Liver (tissue), 9 donors: ENCODE results near the gene CNOT4. TPM values are rescaled to one million over a fixed set of nuclear protein-coding genes. Genes with fewer than 3 reads are reported as not detected.

Source experiments
- DNase-seq: peaks from one replicate; pipeline ENCODE4 v3.0.0-alpha.2; 2017; ENCODE audit warnings: low spot score
- H3K27ac ChIP-seq, 2 donors: one replicate each; pipeline ENCODE4 v1.7.0; 2013; ENCODE audit warnings: inconsistent platforms in 2 of 2, low read length in 2 of 2, control low read depth in 1 of 2, low read depth in 1 of 2, mild to moderate bottlenecking in 1 of 2
- H3K27me3 ChIP-seq, 4 donors: one replicate each; pipeline versions ENCODE4 v1.6.1 to v1.7.0; 2013; ENCODE audit warnings: low read length in 3 of 4, inconsistent platforms in 1 of 4, mild to moderate bottlenecking in 1 of 4, moderate library complexity in 1 of 4; ENCODE audit not compliant: control insufficient read depth in 4 of 4, insufficient read depth in 4 of 4
- H3K36me3 ChIP-seq, 4 donors: one replicate each; pipeline versions ENCODE4 v1.6.1 to v1.7.0; 2013; ENCODE audit warnings: low read length in 3 of 4, mild to moderate bottlenecking in 3 of 4, low read depth in 1 of 4, moderate library complexity in 1 of 4; ENCODE audit not compliant: control insufficient read depth in 4 of 4, insufficient read depth in 3 of 4
- H3K4me1 ChIP-seq, 4 donors: one replicate each; pipeline versions ENCODE4 v1.6.1 to v1.7.0; 2013; ENCODE audit warnings: low read length in 3 of 4, mild to moderate bottlenecking in 3 of 4, moderate library complexity in 1 of 4; ENCODE audit not compliant: control insufficient read depth in 4 of 4, insufficient read depth in 4 of 4
- H3K4me3 ChIP-seq, 3 donors: one replicate each; pipeline versions ENCODE4 v1.6.1 to v1.7.0; 2013; ENCODE audit warnings: low read length in 3 of 3, control low read depth in 1 of 3, low read depth in 1 of 3, mild to moderate bottlenecking in 1 of 3
- H3K9ac ChIP-seq, 2 donors: one replicate each; pipeline ENCODE4 v1.7.0; 2013; ENCODE audit warnings: low read length in 2 of 2, mild to moderate bottlenecking in 2 of 2, moderate library complexity in 2 of 2, control low read depth in 1 of 2, low read depth in 1 of 2
- H3K9me3 ChIP-seq, 4 donors: one replicate each; pipeline versions ENCODE4 v1.6.1 to v1.7.0; 2013; ENCODE audit warnings: low read length in 3 of 4; ENCODE audit not compliant: control insufficient read depth in 4 of 4
- ATF3 ChIP-seq: IDR thresholded peaks from 2 replicates; pipeline ENCODE4 v1.6.1; 2016; ENCODE audit warnings: antibody characterized with exemption
- CTCF ChIP-seq: fragments of 150-350 bp; IDR thresholded peaks from 2 replicates; pipeline ENCODE4 v1.5.1; 2017; ENCODE audit warnings: improper control_type of control experiment, low read depth, low read length; ENCODE audit not compliant: missing input control
- EGR1 ChIP-seq, 2 donors: IDR thresholded peaks; 2 replicates each; pipeline ENCODE4 v1.6.1; 2016 to 2018; ENCODE audit warnings: antibody characterized with exemption in 2 of 2, low read depth in 2 of 2
- FOXA1 ChIP-seq: IDR thresholded peaks from 2 replicates; pipeline ENCODE4 v1.6.1; 2016; ENCODE audit warnings: antibody characterized with exemption
- FOXA2 ChIP-seq: IDR thresholded peaks from 2 replicates; pipeline ENCODE4 v1.6.1; 2016; ENCODE audit warnings: antibody characterized with exemption
- GABPA ChIP-seq, 2 donors: IDR thresholded peaks in 1 of 2; conservative IDR thresholded peaks in 1 of 2; 2 replicates each; pipeline ENCODE4 v1.6.1; 2016; ENCODE audit warnings: antibody characterized with exemption in 2 of 2, mild to moderate bottlenecking in 1 of 2, moderate library complexity in 1 of 2
- HNF4A ChIP-seq, 2 donors: conservative IDR thresholded peaks; 2 replicates each; pipeline ENCODE4 v1.6.1; 2016; ENCODE audit warnings: antibody characterized with exemption in 2 of 2, mild to moderate bottlenecking in 2 of 2
- HNF4G ChIP-seq: IDR thresholded peaks from 2 replicates; pipeline ENCODE4 v1.6.1; 2016; ENCODE audit warnings: antibody characterized with exemption
- JUND ChIP-seq, 2 donors: IDR thresholded peaks; 2 replicates each; pipeline ENCODE4 v1.6.1; 2016; ENCODE audit warnings: antibody characterized with exemption in 2 of 2
- MAX ChIP-seq: IDR thresholded peaks from 2 replicates; pipeline ENCODE4 v1.6.1; 2016; ENCODE audit warnings: antibody characterized with exemption
- NR2F2 ChIP-seq: IDR thresholded peaks from 2 replicates; pipeline ENCODE4 v1.6.1; 2016; ENCODE audit warnings: antibody characterized with exemption
- RAD21 ChIP-seq, 2 donors: IDR thresholded peaks; 2 replicates each; pipeline ENCODE4 v1.6.1; 2016; ENCODE audit warnings: antibody characterized with exemption in 2 of 2, mild to moderate bottlenecking in 2 of 2
- REST ChIP-seq: IDR thresholded peaks from 2 replicates; pipeline ENCODE4 v1.6.1; 2016; ENCODE audit warnings: antibody characterized with exemption, mild to moderate bottlenecking
- RXRA ChIP-seq, 2 donors: IDR thresholded peaks; 2 replicates each; pipeline ENCODE4 v1.6.1; 2017 to 2018; ENCODE audit warnings: antibody characterized with exemption in 2 of 2, mild to moderate bottlenecking in 1 of 2
- SP1 ChIP-seq: IDR thresholded peaks from 2 replicates; pipeline ENCODE4 v1.6.1; 2018; ENCODE audit warnings: antibody characterized with exemption, mild to moderate bottlenecking
- TAF1 ChIP-seq: conservative IDR thresholded peaks from 2 replicates; pipeline ENCODE4 v1.6.1; 2016; ENCODE audit warnings: antibody characterized with exemption, mild to moderate bottlenecking
- YY1 ChIP-seq: IDR thresholded peaks from 2 replicates; pipeline ENCODE4 v1.6.1; 2016; ENCODE audit warnings: antibody characterized with exemption, mild to moderate bottlenecking
- ZBTB33 ChIP-seq: IDR thresholded peaks from 2 replicates; pipeline ENCODE4 v1.6.1; 2016; ENCODE audit warnings: antibody characterized with exemption
- WGBS: extraction: QIAGEN DNeasy Blood & Tissue Kit; methylation state at CpG from one replicate; pipeline ENCODE4 v1.1.7; 2013; 5-methylcytosine and 5-hydroxymethylcytosine counted together
- polyA plus RNA-seq, 2 donors: library from polyadenylated mRNA; stranded (reverse) in 1 of 2; unstranded in 1 of 2; fragments of 200-250 nt in 1 of 2; fragments of >200 nt in 1 of 2; fragmentation: Nextera tagmentation in 1 of 2; extraction: Ambion mirVana in 1 of 2; gene quantifications; one replicate each; pipeline versions ENCODE4 v1.2.1 to v1.2.3, GENCODE V29; 2013 to 2015
- total RNA-seq, 2 donors: library from RNA; depleted of rRNA; stranded (reverse); fragments of >200 nt; gene quantifications; one replicate each; pipeline ENCODE4 v1.2.3, GENCODE V29; 2014
- donor health status: healthy.
- donor health status: healthy.
- donor health status: healthy.
- donor health status: healthy.
- donor health status: healthy.

The CNOT4 gene
- total and polyA plus RNA-seq, 4 donors = 3.7 to 11.1 (median 8.6) TPM

GRCh38 chr7:135391514-135391913 lies 118.4 kb downstream of the CNOT4 start:
- H3K36me3 ChIP-seq = peaks cover 0 to 18% (median 13%) of the 10 kb centered on the region in 4 donors
- DNase-seq = no peak
- H3K4me3 ChIP-seq = no peak overlapping the region
- no peaks in the 10 kb centered on the region for H3K4me1 ChIP-seq
- H3K9ac ChIP-seq = no peak overlapping the region
- H3K9me3 ChIP-seq = no peaks in the 10 kb centered on the region
- WGBS = 95% methylated on average over 3 of the region's 3 CpGs
- no peak for TF ChIP-seq CTCF
- TF ChIP-seq RXRA (IDR thresholded peaks at IDR 0.05) = no peak
- TF ChIP-seq EGR1 (IDR thresholded peaks at IDR 0.05; ENCODE audit: low read depth in 2 of 2) = no peak
- no peak for TF ChIP-seq GABPA (IDR thresholded peaks at IDR 0.05 in 1 of 2, conservative IDR thresholded peaks at IDR 0.05 in 1 of 2)
- TF ChIP-seq REST = no peak
- TF ChIP-seq SP1 = no peak
- no peak for TF ChIP-seq TAF1
- TF ChIP-seq FOXA1 = no peak
- TF ChIP-seq MAX = no peak
- TF ChIP-seq ZBTB33 = no peak
- TF ChIP-seq NR2F2 = no peak
- TF ChIP-seq HNF4G = no peak
- TF ChIP-seq HNF4A (conservative IDR thresholded peaks at IDR 0.05) = no peak
- TF ChIP-seq RAD21 (IDR thresholded peaks at IDR 0.05) = no peak
- no peak for TF ChIP-seq FOXA2
- no peak for TF ChIP-seq JUND (IDR thresholded peaks at IDR 0.05)
- TF ChIP-seq ATF3 = no peak
- TF ChIP-seq YY1 = no peak
- H3K27ac ChIP-seq = no peak overlapping the region
- no peaks in the 10 kb centered on the region for H3K27me3 ChIP-seq
